Measurements from ENCODE around the gene PROCA1. TPM values are rescaled to one million over a fixed set of nuclear protein-coding genes. Genes with fewer than 3 reads are reported as not detected.
A peak's percentile ranks its signal among the peaks of the same experiment; 100 is the strongest.
"Not testable (repeated sequence)": the region's sequence is repeated elsewhere in the genome, so short reads cannot be mapped to it uniquely, and the experiment has no call there.

The PROCA1 gene
- total and polyA plus RNA-seq, 9 of the 15 experiments (the other 6 are each of a cell fraction or from before 2014, with no cell fraction given) = 0.78 to 16.2 (median 5.6) TPM

GRCh38 chr17:28658766-28659496, 52.8 kb downstream of the PROCA1 start:
- H3K27me3 ChIP-seq (ENCODE audit: control insufficient read depth in 2 of 2, insufficient read depth in 2 of 2, low read length in 2 of 2); in situ Hi-C loops (cut with MboI); ATAC-seq; H3K27ac ChIP-seq (ENCODE audit: extremely low read depth, low read depth, low read length); CTCF ChIA-PET (ENCODE audit: low intra/inter-chr PET ratio); DNase-seq (ENCODE audit: extremely low read depth in 1 of 4, low spot score in 3 of 4); BruUV-seq (replicated peaks); intact Hi-C loops (cut with micrococcal nuclease); FAIRE-seq; H3K9me3 ChIP-seq (replicated peaks; ENCODE audit: control insufficient read depth, insufficient read depth, low read depth, low read length); H3K4me3 ChIP-seq; H2AFZ ChIP-seq (ENCODE audit: low read depth, low read length); H4K20me1 ChIP-seq (replicated peaks; ENCODE audit: control insufficient read depth, insufficient read depth, low read length); H3K4me2 ChIP-seq (ENCODE audit: insufficient read depth, low read length); H3K9ac ChIP-seq (ENCODE audit: insufficient read depth in 1 of 2, low read depth in 2 of 2, low read length in 2 of 2); POLR2A ChIA-PET; H3K9me1 ChIP-seq (ENCODE audit: control insufficient read depth, insufficient read depth, low read length): not testable (repeated sequence)
- WGBS (ENCODE audit: insufficient coverage, low coverage, missing lambda C conversion rate) = 93% methylated on average over 27 of the region's 46 CpGs
- Histone ChIP-seq H3K79me2 (ENCODE audit: control insufficient read depth, insufficient read depth, low read length) (peaks cover 58% of the 10 kb centered on the region), H3K36me3 (ENCODE audit: control insufficient read depth, insufficient read depth, low read length) (peaks cover 49% of the 10 kb centered on the region; the same call in 2 of the 3 replicates), H3K4me1 (replicated peaks in 1 of 2; ENCODE audit: control insufficient read depth in 2 of 2, insufficient read depth in 2 of 2, low read length in 2 of 2) (peaks cover 6 to 10% of the 10 kb centered on the region in 2 experiments; a peak in 3 of 5 replicates)
- 0 out of 2 replicates have a peak, but pooled peaks have one; percentile 4 for TF ChIP-seq POLR2G (IDR thresholded peaks at IDR 0.05; ENCODE audit: low read depth, low read length)
- TF ChIP-seq ZBTB33 (CRISPR knock-in tag; IDR thresholded peaks at IDR 0.05) = peak; percentile 85
- TF ChIP-seq SMAD4 (CRISPR knock-in tag; conservative IDR thresholded peaks at IDR 0.05) = 0 out of 2 replicates have a peak, but pooled peaks have one; percentile 39
